A549 treated with dexamethasone at 1 μM for 4 hours (cell line): Measurements from ENCODE around the gene CCDC184. TPM values are rescaled to one million over a fixed set of nuclear protein-coding genes. Genes with fewer than 3 reads are reported as not detected.

Experiments used
- total RNA-seq: library from RNA; stranded (reverse); fragments of 200-300 nt; extraction: Qiagen RNA extraction; gene quantifications from 5 replicates; pipeline ENCODE4 v1.2.3, GENCODE V29; 2022

The CCDC184 gene
- total RNA-seq, result 2.3 to 3.1 TPM (median 2.9 TPM) in 5 replicates

GRCh38 chr12:48183091-48183875 is at the start of gene CCDC184:
Gene CCDC184 (plus strand): TSS chr12:48183644. CDS start chr12:48184123, 479 bp downstream.

GRCh38 chr12:48157018-48157888 is 26.2 kb upstream of the CCDC184 start, which contains the start of gene ASB8:
Gene ASB8 (minus strand): TSS chr12:48157515. CDS start chr12:48153496, 4,019 bp downstream.

DNA sequence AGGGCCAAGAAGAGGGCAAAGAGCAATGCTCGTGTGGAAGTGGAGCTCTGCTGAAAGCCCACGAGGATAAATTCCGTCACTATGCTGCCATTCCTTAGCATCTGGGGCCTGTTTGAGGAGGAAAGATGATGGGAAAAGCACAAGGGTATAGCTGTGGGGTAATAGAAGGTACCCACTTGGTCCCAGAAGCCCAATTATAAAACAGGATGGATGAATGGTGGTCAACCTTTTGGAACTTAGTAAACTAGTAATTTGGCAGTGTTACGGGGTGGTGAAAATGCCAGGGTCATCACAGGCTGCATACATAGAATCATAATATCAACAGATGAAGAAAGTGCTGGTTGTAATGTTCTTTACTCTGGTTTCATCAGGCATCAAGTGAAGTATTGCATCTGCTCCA is 19.7 kb downstream of the CCDC184 start, which contains the start of gene OR10AD1:
TSS of gene OR10AD1 (minus strand) at position 101 of the 400 bp plus-strand sequence. CDS start at position 101, 0 bp downstream.

Other genes starting within 250 kb of the CCDC184 start
- 116 to 133 TPM (median 125 TPM) in 5 replicates for gene TMEM106C, start 220.0 kb upstream of the CCDC184 start, total RNA-seq
- 0.06 to 0.18 TPM (median 0.11 TPM) in 5 replicates for gene COL2A1, start 179.2 kb upstream of the CCDC184 start, total RNA-seq
- 11.5 to 16.0 TPM (median 12.9 TPM) in 5 replicates for gene SENP1, start 77.6 kb upstream of the CCDC184 start, total RNA-seq
- 22.3 to 24.0 TPM (median 23.5 TPM) in 5 replicates for gene PFKM, start 64.3 kb upstream of the CCDC184 start, total RNA-seq
- gene ASB8, start 26.1 kb upstream of the CCDC184 start, total RNA-seq, result 12.6 to 16.9 TPM (median 14.9 TPM) in 5 replicates
- not detected in 5 replicates for gene OR10AD1, start 19.6 kb downstream of the CCDC184 start, total RNA-seq
- gene ZNF641, start 167.3 kb downstream of the CCDC184 start, total RNA-seq, result 4.5 to 6.1 TPM (median 5.7 TPM) in 5 replicates